ENCODE results near the gene IFI35. TPM values are rescaled to one million over a fixed set of nuclear protein-coding genes. Genes with fewer than 3 reads are reported as not detected.
"Not testable (repeated sequence)": the region's sequence is repeated elsewhere in the genome, so short reads cannot be mapped to it uniquely, and the experiment has no call there.

Gene IFI35
- total RNA-seq, 2 donors from 2014 or later: 65.0 to 82.7 TPM

GRCh38 chr17:42985225-42985624 is 21.4 kb upstream of the IFI35 start:
- DNase-seq (ENCODE audit: low spot score): no peak
- Mint-ChIP-seq H3K36me3 (peaks cover 11% of the 10 kb centered on the region), H3K4me1 (ENCODE audit: low read depth in 2 of 2) (peaks cover 16 to 18% of the 10 kb centered on the region in 2 donors), H3K27ac (peak overlapping the region in 1 of 2 donors; percentile 35), H3K4me3 (no peak overlapping the region), H3K27me3 (no peaks in the 10 kb centered on the region), H3K9me3 (no peaks in the 10 kb centered on the region)
- no peak for ATAC-seq

DNA sequence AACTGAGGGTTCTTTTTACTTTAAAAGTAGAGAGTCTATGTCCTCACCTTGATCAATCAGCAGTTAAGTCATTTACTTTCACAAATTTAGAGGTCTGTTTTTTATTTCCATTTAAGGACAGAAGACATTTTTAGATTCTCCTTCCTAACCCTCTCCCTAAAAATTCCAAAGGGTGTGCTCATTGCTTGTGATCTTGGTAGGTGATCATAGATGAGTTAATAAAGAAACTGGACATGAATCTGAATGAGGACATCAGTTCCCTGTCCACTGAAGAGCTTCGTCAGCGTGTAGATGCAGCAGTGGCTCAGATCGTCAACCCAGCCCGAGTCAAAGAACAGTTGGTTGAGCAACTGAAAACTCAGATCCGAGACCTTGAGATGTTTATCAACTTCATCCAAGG is 17.4 kb upstream of the IFI35 start:
- Mint-ChIP-seq H3K4me3 (no peak overlapping the region), H3K36me3 (peaks cover 10% of the 10 kb centered on the region), H3K4me1 (ENCODE audit: low read depth in 2 of 2) (peaks cover 6 to 8% of the 10 kb centered on the region in 2 donors), H3K27ac (no peak overlapping the region), H3K27me3 (no peaks in the 10 kb centered on the region), H3K9me3 (no peaks in the 10 kb centered on the region)
- ATAC-seq (no peak), DNase-seq (ENCODE audit: low spot score) (no peak)

DNA sequence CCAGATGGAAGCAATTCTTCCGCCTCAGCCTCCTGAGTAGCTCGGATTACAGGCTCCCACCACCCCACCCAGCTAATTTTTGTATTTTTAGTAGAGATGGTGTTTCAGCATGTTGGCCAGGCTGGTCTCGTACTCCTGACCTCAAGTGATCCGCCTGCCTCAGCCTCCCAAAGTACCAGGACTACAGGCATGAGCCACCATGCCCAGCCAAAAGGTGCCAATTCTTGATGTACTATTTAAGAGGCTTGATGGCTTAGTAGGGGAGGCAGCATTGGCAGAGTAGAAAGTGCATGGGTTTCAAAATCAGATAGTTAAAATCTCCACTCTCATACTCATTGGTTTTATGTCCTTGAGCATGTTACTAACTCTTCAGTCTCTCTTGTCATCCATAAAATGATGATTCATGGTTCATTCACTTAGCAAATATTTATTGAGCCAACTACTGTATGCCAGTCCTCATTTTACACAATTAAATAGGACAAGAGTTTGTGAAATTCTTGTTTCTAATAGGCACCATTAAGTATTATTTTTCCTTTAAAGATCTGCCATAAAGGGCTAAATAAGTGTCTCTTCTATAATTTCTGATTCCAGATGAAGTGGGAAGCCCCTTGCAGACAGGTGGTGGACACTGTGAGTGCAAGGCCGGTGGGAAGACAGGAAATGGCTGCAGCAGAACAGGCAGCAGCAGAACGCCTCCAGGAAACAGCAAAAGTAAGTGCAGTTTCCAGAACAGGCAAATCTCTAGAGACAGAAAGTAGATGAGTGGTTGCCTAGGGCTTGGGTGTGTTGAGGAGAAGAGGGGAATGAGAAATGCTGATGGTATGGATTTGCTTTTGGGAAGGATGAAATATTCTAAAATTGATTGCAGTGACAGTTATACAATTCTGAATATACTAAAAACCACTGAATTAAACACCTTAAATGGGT is 16.6 kb upstream of the IFI35 start:
- peaks cover 10% of the 10 kb centered on the region for H3K36me3 Mint-ChIP-seq

DNA sequence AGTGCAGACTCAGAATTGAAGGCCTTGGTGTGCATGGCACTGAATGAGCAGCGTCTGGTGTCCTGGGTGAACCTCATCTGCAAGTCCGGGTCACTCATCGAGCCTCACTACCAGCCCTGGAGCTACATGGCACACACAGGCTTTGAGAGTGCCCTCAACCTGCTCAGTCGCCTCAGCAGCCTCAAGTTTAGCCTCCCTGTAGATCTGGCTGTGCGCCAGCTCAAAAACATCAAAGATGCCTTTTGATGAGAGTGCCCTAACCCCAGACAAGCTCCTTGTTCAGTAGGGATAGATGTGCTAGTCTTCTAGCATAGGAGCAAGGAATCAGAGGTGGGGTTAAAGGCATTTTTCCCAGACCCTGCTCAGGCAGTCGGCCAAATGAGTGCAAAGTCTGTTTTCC is 15.1 kb upstream of the IFI35 start:
- Mint-ChIP-seq H3K4me1 (ENCODE audit: low read depth in 2 of 2) (peaks cover 2 to 4% of the 10 kb centered on the region in 2 donors), H3K9me3 (no peaks in the 10 kb centered on the region), H3K27ac (no peak overlapping the region), H3K36me3 (peaks cover 10% of the 10 kb centered on the region), H3K4me3 (no peak overlapping the region), H3K27me3 (no peaks in the 10 kb centered on the region)
- DNase-seq (ENCODE audit: low spot score): no peak
- no peak for ATAC-seq

More for the DNA sequence above, 16.6 kb upstream of the IFI35 start:
- peaks cover 5 to 7% of the 10 kb centered on the region in 2 donors for H3K4me1 Mint-ChIP-seq (ENCODE audit: low read depth in 2 of 2)
- DNase-seq (ENCODE audit: low spot score): no peak
- H3K4me3 Mint-ChIP-seq: no peak overlapping the region
- no peaks in the 10 kb centered on the region for H3K27me3 Mint-ChIP-seq
- H3K27ac Mint-ChIP-seq: no peak overlapping the region
- no peaks in the 10 kb centered on the region for H3K9me3 Mint-ChIP-seq
- no peak for ATAC-seq

- Mint-ChIP-seq H3K4me3 (no peak overlapping the region), H3K36me3 (peaks cover 10% of the 10 kb centered on the region), H3K27me3 (no peaks in the 10 kb centered on the region), H3K27ac (no peak overlapping the region), H3K4me1 (ENCODE audit: low read depth in 2 of 2) (peaks cover 4 to 8% of the 10 kb centered on the region in 2 donors), H3K9me3 (no peaks in the 10 kb centered on the region)
- DNase-seq (ENCODE audit: low spot score) (no peak), ATAC-seq (no peak)
These were observed 13.7 kb upstream of the IFI35 start for GRCh38 chr17:42992872-42993271.

- not testable (repeated sequence) for ATAC-seq; H3K27me3 Mint-ChIP-seq; DNase-seq (ENCODE audit: low spot score); H3K4me3 Mint-ChIP-seq; H3K27ac Mint-ChIP-seq; H3K9me3 Mint-ChIP-seq
- H3K36me3 Mint-ChIP-seq: peaks cover 14% of the 10 kb centered on the region
- H3K4me1 Mint-ChIP-seq (ENCODE audit: low read depth in 2 of 2): peaks cover 10 to 11% of the 10 kb centered on the region in 2 donors
These were observed 12.7 kb upstream of the IFI35 start for GRCh38 chr17:42993913-42994312.

DNA sequence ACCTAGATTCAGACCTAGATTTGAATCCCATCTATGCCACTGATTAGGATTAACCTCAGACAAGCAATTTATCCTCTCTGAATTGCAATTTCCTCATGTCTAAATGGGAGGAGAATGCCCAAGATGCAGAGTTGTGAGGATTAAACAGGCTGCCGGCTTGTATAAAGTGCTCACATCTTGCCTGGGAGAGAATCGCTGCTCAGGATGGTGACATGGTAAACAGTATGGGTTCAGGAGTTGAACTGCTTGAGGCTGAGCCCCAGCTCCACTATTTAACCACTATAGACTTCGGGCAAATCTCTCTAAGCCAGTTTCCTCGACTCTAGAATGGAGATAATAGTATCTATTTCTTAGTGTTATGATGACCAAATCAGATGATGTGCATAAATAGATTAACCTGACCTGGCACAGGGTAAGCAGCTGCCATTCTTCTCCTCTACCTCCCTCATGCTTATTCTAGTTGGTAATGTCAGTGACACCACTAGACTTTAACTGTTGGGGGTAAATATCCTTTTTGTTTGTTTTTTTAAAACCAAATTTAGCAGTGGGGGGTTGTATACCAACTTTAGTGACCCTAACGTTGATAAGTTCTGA is 9.1 kb upstream of the IFI35 start:
- Mint-ChIP-seq H3K9me3 (no peaks in the 10 kb centered on the region), H3K27me3 (no peaks in the 10 kb centered on the region), H3K4me3 (peak overlapping the region; percentile 88), H3K4me1 (ENCODE audit: low read depth in 2 of 2) (peaks cover 22 to 23% of the 10 kb centered on the region in 2 donors), H3K27ac (peak overlapping the region; percentile 95 to 96), H3K36me3 (peaks cover 19% of the 10 kb centered on the region)
- ATAC-seq (no peak), DNase-seq (ENCODE audit: low spot score) (no peak)

- no peaks in the 10 kb centered on the region for H3K9me3 Mint-ChIP-seq
- peak within 1 kb of the TSS; percentile 95 to 96 for H3K27ac Mint-ChIP-seq
- H3K4me1 Mint-ChIP-seq (ENCODE audit: low read depth in 2 of 2): peaks cover 22 to 23% of the 10 kb centered on the region in 2 donors
- no peaks in the 10 kb centered on the region for H3K27me3 Mint-ChIP-seq
- ATAC-seq: peak; percentile 98
- H3K4me3 Mint-ChIP-seq: peak within 1 kb of the TSS; percentile 88
- H3K36me3 Mint-ChIP-seq: peaks cover 19% of the 10 kb centered on the region
- DNase-seq (ENCODE audit: low spot score): peak; percentile 98
These were observed 8.3 kb upstream of the IFI35 start, which contains the start of gene RPL27 for GRCh38 chr17:42997984-42998938. Gene RPL27, plus strand, starts transcription at chr17:42998419. Its CDS starts 332 bp downstream, at chr17:42998751.

DNA sequence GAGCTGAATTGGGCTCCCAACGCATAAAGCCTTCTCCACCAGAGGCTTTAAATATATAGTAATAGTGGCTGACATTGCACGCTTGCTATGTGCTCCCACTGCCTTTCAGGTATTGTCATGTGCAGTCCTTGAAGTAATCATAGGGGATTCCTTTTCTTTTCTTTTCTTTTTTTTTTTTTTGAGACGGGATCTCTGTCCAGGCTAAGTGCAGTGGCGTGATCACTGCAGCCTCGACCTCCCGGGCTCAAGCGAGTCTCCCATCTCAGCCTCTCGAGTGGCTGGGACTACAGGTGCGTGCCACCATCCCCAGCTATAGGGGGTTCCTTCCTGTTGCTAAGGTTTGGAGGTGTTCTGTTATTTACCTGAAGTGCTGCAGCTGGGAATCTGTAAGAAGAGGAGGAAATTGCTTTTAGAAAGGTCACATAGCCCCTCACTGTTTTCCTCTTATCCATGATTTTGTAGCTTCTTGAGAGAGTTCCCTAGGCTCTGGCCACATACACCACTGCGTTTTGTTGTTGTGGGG is 7.5 kb upstream of the IFI35 start:
- peaks cover 23 to 25% of the 10 kb centered on the region in 2 donors for H3K4me1 Mint-ChIP-seq (ENCODE audit: low read depth in 2 of 2)
- H3K4me3 Mint-ChIP-seq: peak overlapping the region; percentile 88
- no peaks in the 10 kb centered on the region for H3K27me3 Mint-ChIP-seq
- DNase-seq (ENCODE audit: low spot score) (no peak), ATAC-seq (no peak)
- peaks cover 19% of the 10 kb centered on the region for H3K36me3 Mint-ChIP-seq
- H3K9me3 Mint-ChIP-seq: no peaks in the 10 kb centered on the region
- H3K27ac Mint-ChIP-seq: peak overlapping the region; percentile 95 to 96

GRCh38 chr17:43000894-43001293 is 5.7 kb upstream of the IFI35 start:
- not testable (repeated sequence) for H3K27me3 Mint-ChIP-seq; ATAC-seq; DNase-seq (ENCODE audit: low spot score); H3K9me3 Mint-ChIP-seq; H3K27ac Mint-ChIP-seq
- peaks cover 19% of the 10 kb centered on the region for H3K36me3 Mint-ChIP-seq
- H3K4me1 Mint-ChIP-seq (ENCODE audit: low read depth in 2 of 2): peaks cover 19 to 25% of the 10 kb centered on the region in 2 donors
- peak overlapping the region; percentile 10 for H3K4me3 Mint-ChIP-seq

DNA sequence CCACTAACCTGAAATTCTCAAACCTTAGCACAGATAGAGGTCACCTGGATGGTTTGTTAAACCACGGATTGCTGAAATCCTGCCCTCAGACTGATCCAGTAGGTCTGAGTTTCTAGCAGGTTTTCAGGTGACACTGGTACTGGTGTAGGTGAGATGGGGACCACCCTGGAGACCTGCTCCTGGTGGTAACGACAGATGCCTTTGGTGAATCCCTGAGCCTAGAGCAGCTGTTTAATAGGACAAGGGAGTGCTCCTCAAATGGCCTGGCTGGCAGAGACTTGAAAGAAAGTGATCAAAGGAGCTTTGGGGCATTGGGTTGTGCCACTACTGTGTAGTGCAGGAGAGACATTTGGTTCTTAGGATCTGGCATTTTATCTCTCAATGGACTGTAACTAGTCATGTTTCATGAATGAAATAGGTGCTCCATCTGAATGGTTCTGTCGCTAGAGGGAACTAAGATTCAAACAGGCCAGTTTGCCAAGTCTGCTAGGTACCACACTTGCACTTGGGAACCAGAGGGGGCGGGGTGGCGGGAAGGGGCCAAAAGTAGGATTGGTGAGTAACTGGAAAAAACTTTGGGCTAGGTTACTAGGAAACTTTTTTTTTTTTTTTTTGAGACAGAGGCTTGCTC is 2.9 kb upstream of the IFI35 start:
- Mint-ChIP-seq H3K9me3 (no peaks in the 10 kb centered on the region), H3K4me1 (ENCODE audit: low read depth in 2 of 2) (peaks cover 22 to 25% of the 10 kb centered on the region in 2 donors), H3K27ac (peak overlapping the region in 1 of 2 donors; percentile 81), H3K36me3 (peaks cover 17% of the 10 kb centered on the region), H3K27me3 (no peaks in the 10 kb centered on the region), H3K4me3 (no peak overlapping the region)
- DNase-seq (ENCODE audit: low spot score): no peak
- no peak for ATAC-seq

GRCh38 chr17:43010667-43011308 is 4.2 kb downstream of the IFI35 start:
- Mint-ChIP-seq H3K4me3 (no peak overlapping the region), H3K27me3 (no peaks in the 10 kb centered on the region), H3K27ac (no peak overlapping the region), H3K9me3 (no peaks in the 10 kb centered on the region), H3K36me3 (no peaks in the 10 kb centered on the region), H3K4me1 (ENCODE audit: low read depth in 2 of 2) (peaks cover 16 to 18% of the 10 kb centered on the region in 2 donors)
- DNase-seq (ENCODE audit: low spot score) (no peak), ATAC-seq (no peak)

All from natural killer cell treated with Interleukin-12 subunit alpha and Interleukin-12 subunit beta and Interleukin-15 and Interleukin-18, amount 100 ng/mL, for 72 hours (primary cell).